Esophagus squamous epithelium (tissue), 5 donors: Measurements from ENCODE around the gene WNT7B. TPM values are rescaled to one million over a fixed set of nuclear protein-coding genes. Genes with fewer than 3 reads are reported as not detected.
A peak's percentile ranks its signal among the peaks of the same experiment; 100 is the strongest.

ENCODE experiments used
- DNase-seq: peaks from one replicate; lab custom pipeline; 2025; lab: John Stamatoyannopoulos, UW
- H3K27ac ChIP-seq, 4 donors: fragments of 200-600 bp; sonication (generic); one replicate each; pipeline ENCODE4 v1.5.1; 2016 to 2019; ENCODE audit warnings: mild to moderate bottlenecking in 1 of 4
- H3K27me3 ChIP-seq, 4 donors: fragments of 200-600 bp; sonication (generic); 1 replicate in 3 of 4; 2 replicates in 1 of 4; pipeline versions ENCODE4 v1.5.1 to v1.6.0; 2017 to 2021; ENCODE audit warnings: antibody characterized with exemption in 1 of 4
- H3K36me3 ChIP-seq, 3 donors: fragments of 200-600 bp; sonication (generic); one replicate each; pipeline ENCODE4 v1.5.1; 2016 to 2019
- H3K4me1 ChIP-seq, 3 donors: fragments of 200-600 bp; sonication (generic); one replicate each; pipeline ENCODE4 v1.5.1; 2017 to 2019
- H3K4me3 ChIP-seq, 4 donors: fragments of 200-600 bp; sonication (generic); 1 replicate in 3 of 4; 2 replicates in 1 of 4; pipeline ENCODE4 v1.5.1; 2016 to 2019; ENCODE audit warnings: mild to moderate bottlenecking in 2 of 4, moderate library complexity in 1 of 4
- H3K9me3 ChIP-seq, 3 donors: fragments of 200-600 bp; sonication (generic); one replicate each; pipeline ENCODE4 v1.5.1; 2016 to 2019
- POLR2A ChIP-seq, 4 donors: fragments of 450-650 bp; IDR thresholded peaks; one replicate each; pipeline ENCODE4 v1.6.1; 2017; ENCODE audit warnings: antibody characterized with exemption in 4 of 4, mild to moderate bottlenecking in 4 of 4, moderate library complexity in 3 of 4
- WGBS, 2 donors: methylation state at CpG; one replicate each; pipeline ENCODE4 v1.1.5; 2018; 5-methylcytosine and 5-hydroxymethylcytosine counted together
- intact Hi-C: fragments of 100-400 bp; cut with DNase I; formaldehyde crosslinking; loops from one replicate; pipeline ENCODE4 v1.15.0; 2022
- total RNA-seq, 4 donors: library from RNA; depleted of rRNA; stranded (reverse); fragments of >200 nt; gene quantifications; one replicate each; pipeline ENCODE4 v1.1.0, GENCODE V29; 2016
- TF ChIP-seq, protein P1 (sequence below), 6 experiments: fragments of 450-650 bp in 4 of 6; fragments of 200-600 bp in 2 of 6; sonication (generic) in 2 of 6; IDR thresholded peaks; one replicate each; pipeline ENCODE4 v1.5.1; 2016 to 2019; ENCODE audit warnings: antibody characterized with exemption in 6 of 6, mild to moderate bottlenecking in 4 of 6, moderate library complexity in 4 of 6
- donor health status: DM: yes; HTN: yes; CAD: no.

WNT7B gene
- total RNA-seq, 4 donors from 2014 or later, result 10.6 to 27.0 (median 16.1) TPM

- no peak for TF ChIP-seq POLR2A (IDR thresholded peaks at IDR 0.05)
- TF ChIP-seq, protein P1, sequence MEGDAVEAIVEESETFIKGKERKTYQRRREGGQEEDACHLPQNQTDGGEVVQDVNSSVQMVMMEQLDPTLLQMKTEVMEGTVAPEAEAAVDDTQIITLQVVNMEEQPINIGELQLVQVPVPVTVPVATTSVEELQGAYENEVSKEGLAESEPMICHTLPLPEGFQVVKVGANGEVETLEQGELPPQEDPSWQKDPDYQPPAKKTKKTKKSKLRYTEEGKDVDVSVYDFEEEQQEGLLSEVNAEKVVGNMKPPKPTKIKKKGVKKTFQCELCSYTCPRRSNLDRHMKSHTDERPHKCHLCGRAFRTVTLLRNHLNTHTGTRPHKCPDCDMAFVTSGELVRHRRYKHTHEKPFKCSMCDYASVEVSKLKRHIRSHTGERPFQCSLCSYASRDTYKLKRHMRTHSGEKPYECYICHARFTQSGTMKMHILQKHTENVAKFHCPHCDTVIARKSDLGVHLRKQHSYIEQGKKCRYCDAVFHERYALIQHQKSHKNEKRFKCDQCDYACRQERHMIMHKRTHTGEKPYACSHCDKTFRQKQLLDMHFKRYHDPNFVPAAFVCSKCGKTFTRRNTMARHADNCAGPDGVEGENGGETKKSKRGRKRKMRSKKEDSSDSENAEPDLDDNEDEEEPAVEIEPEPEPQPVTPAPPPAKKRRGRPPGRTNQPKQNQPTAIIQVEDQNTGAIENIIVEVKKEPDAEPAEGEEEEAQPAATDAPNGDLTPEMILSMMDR (IDR thresholded peaks at IDR 0.05), result no peak
- WGBS, 2 donors, result 81 to 89% methylated on average over 2 of the region's 2 CpGs
- DNase-seq, result no peak
- no peaks in the 10 kb centered on the region for H3K9me3 ChIP-seq
- H3K4me1 ChIP-seq, result peaks cover 11 to 42% (median 21%) of the 10 kb centered on the region in 3 donors
- no peaks in the 10 kb centered on the region for H3K27me3 ChIP-seq
- no peaks in the 10 kb centered on the region for H3K36me3 ChIP-seq
- no peak overlapping the region for H3K4me3 ChIP-seq
- H3K27ac ChIP-seq, result no peak overlapping the region
- intact Hi-C loops, result no loop called here
Measured at GRCh38 chr22:46017166-46017565, 40.2 kb upstream of the WNT7B start.

DNA sequence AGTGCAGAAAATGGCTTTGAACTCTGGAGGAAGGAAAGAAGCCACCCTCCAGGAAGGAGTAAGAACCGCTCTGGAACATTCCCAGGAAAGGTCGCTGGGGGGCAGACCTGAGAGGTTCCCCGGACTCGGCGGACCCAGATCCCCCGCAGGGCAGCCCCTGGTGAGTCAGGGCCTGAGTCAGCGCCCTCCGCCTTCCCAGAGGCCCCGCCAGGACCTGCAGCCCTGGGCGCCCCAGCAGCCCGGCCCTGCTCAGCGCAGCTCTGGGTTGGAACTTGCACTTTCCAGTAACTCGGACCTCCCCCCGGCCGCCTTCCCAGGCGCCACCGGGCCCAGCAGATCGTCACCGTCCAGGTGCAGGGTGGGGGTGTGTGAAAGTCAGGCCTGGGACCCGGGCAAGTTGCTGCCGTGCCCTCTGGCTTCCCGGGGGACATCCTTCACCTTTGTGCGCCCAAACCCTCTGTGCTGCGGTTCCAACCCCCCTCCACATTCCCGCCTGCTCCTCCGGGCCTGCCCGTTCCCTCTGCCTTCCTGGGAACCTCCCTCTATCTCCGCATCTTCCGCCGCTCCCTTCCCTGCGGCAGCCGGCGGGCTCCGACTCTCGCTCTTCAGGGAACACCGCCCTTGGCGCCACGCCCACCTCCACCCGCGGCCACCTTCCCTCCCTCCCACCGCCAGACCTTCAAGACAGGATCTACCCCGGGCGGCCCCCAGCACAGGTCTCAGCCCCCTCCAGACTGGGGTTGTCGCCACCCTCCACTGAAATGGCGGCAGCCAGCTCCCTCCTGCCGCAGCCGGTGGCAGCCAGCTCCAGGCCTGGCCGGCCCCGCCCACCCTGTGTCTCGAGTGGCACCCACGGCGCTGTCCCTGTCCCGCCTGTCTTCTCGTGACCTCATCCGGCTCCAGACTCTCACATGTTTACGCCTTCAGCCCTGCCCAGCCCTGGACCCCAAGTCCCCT, 36.8 kb upstream of the WNT7B start:
- peak; percentile 54 for DNase-seq
- intact Hi-C loops, result no loop called here
- H3K36me3 ChIP-seq, result no peaks in the 10 kb centered on the region
- peak overlapping the region; percentile 92 to 97 (median 94) for H3K27ac ChIP-seq
- no peaks in the 10 kb centered on the region for H3K27me3 ChIP-seq
- 1 to 3% methylated on average over 23 to 32 of the region's 56 CpGs for WGBS, 2 donors
- TF ChIP-seq POLR2A (IDR thresholded peaks at IDR 0.05), result peak in 2 of 4 donors; percentile 73 to 75
- TF ChIP-seq, protein P1 (IDR thresholded peaks at IDR 0.05), result peak; percentile 42 to 81 (median 70)
- H3K4me1 ChIP-seq, result peaks cover 14 to 71% (median 38%) of the 10 kb centered on the region in 3 donors
- H3K4me3 ChIP-seq, result peak overlapping the region; percentile 40 to 70 (median 59)
- H3K9me3 ChIP-seq, result peaks cover 0 to 7% (median 0%) of the 10 kb centered on the region in 3 donors

DNA sequence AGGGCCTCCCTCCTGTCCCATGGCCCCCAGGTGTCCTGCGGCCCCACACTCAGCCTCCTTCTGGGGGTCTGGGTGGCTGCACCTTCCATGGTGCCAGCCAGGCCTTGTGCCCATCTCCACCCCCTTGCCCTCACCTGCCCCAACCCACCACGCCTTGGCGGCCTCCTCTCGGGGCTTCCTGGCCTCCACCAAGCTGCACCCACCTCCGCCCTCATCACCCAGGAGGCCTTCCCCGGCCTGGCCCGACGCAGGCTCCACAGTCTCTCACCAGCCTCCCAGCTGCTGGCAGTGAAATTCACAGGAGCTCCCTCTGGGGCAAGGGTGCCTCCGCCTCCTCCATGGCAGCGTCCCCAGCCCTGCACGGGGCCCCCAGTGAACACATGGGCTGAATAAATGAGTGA, 35.9 kb upstream of the WNT7B start:
- no peaks in the 10 kb centered on the region for H3K36me3 ChIP-seq
- intact Hi-C loops, result no loop called here
- peak overlapping the region in 3 of 4 donors; percentile 58 to 70 (median 60) for H3K4me3 ChIP-seq
- peak overlapping the region; percentile 92 to 97 (median 94) for H3K27ac ChIP-seq
- H3K27me3 ChIP-seq, result no peaks in the 10 kb centered on the region
- DNase-seq, result no peak
- peaks cover 0 to 7% (median 0%) of the 10 kb centered on the region in 3 donors for H3K9me3 ChIP-seq
- no peak for TF ChIP-seq POLR2A (IDR thresholded peaks at IDR 0.05)
- TF ChIP-seq, protein P1 (IDR thresholded peaks at IDR 0.05), result no peak
- WGBS, 2 donors, result 40% methylated on average over 1 of the region's 11 CpGs; no CpG with 5 or more reads in 1 of the 2 donors
- peaks cover 22 to 76% (median 46%) of the 10 kb centered on the region in 3 donors for H3K4me1 ChIP-seq

DNA sequence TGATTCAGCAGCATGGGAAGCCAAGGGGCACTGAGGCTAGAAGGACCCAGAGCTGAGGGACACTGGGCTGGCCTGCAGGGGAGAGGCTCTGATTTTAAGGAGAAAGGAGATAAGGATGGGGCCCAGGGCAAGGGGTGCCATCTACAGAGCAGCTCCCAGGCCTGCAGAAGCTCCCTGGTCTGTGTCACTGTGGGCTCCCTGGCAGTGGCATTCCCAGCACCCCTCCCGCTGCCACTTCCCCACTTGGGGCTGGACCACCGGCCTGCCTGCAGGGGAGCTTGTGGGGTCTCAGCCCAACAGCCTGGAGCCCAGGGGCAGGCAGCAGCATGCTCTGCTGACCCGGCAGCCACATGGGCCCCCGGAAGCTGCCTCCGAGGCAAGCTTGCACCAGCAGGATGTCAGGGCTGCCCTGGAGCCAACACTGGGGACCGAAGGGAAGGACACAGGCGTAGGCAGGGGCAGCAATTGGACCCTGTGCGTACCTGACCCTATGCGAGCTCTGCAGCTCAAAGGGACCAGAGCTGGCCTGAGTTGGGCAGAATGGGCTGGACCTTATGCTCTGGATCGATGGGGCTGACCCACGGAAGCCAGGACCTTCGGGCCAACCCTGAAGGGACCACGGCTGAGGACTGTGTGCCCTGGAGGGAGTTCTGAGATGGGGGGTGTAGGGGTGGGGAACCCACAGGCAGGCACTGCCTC, 35.4 kb upstream of the WNT7B start:
- H3K4me1 ChIP-seq, result peaks cover 28 to 81% (median 52%) of the 10 kb centered on the region in 3 donors
- TF ChIP-seq, protein P1 (IDR thresholded peaks at IDR 0.05), result no peak
- TF ChIP-seq POLR2A (IDR thresholded peaks at IDR 0.05), result no peak
- DNase-seq, result no peak
- no peak overlapping the region for H3K4me3 ChIP-seq
- intact Hi-C loops, result no loop called here
- WGBS, 2 donors, result 20% methylated on average over 2 of the region's 13 CpGs; no CpG with 5 or more reads in 1 of the 2 donors
- no peaks in the 10 kb centered on the region for H3K27me3 ChIP-seq
- H3K9me3 ChIP-seq, result peaks cover 0 to 7% (median 0%) of the 10 kb centered on the region in 3 donors
- no peaks in the 10 kb centered on the region for H3K36me3 ChIP-seq
- H3K27ac ChIP-seq, result peak overlapping the region; percentile 92 to 97 (median 94)
